Muscle of leg (tissue), 9 donors: ENCODE measurements around the gene ZNF292. TPM values are rescaled to one million over a fixed set of nuclear protein-coding genes. Genes with fewer than 3 reads are reported as not detected.

Experiments used
- polyA plus RNA-seq, 8 donors: library from polyadenylated mRNA; unstranded; fragments of 120-200 nt; gene quantifications; one replicate each; pipeline versions ENCODE4 v1.2.1 to v1.2.3, GENCODE V29; 2013; ENCODE audit warnings: inconsistent platforms in 1 of 8, low replicate concordance in 1 of 8; ENCODE audit not compliant: insufficient read length in 8 of 8, insufficient read depth in 1 of 8
- total RNA-seq: library from RNA; stranded (reverse); fragments of 120-200 nt; gene quantifications from one replicate; pipeline ENCODE4 v1.2.4, GENCODE V29; 2013

The ZNF292 gene
- total and polyA plus RNA-seq, 9 donors, result 14.0 to 32.9 (median 20.0) TPM

Other genes starting within 250 kb of the ZNF292 start
- not detected for gene HTR1E, start 218.0 kb upstream of the ZNF292 start, total RNA-seq
- not detected for gene HTR1E, start 218.0 kb upstream of the ZNF292 start, polyA plus RNA-seq
- gene CGA, start 60.5 kb upstream of the ZNF292 start, total RNA-seq, result 4.3 TPM
- gene CGA, start 60.5 kb upstream of the ZNF292 start, polyA plus RNA-seq, result 1 to 10 TPM in 4 of 8 donors, under 1 TPM in 4; 0.50 to 5.0 (median 0.98) TPM
- 10.4 TPM for gene SMIM8, start 167.0 kb downstream of the ZNF292 start, total RNA-seq
- 10 to 100 TPM in 5 of 8 donors, 1 to 10 TPM in 3; 9.1 to 14.1 (median 10.7) TPM for gene SMIM8, start 167.0 kb downstream of the ZNF292 start, polyA plus RNA-seq
- not detected for gene GJB7, start 173.7 kb downstream of the ZNF292 start, total RNA-seq
- gene GJB7, start 173.7 kb downstream of the ZNF292 start, polyA plus RNA-seq, result under 1 TPM in 3 of 8 donors, not detected in 5; 0.11 to 0.91 (median 0.17) TPM
- gene C6orf163, start 189.2 kb downstream of the ZNF292 start, total RNA-seq, result 3.8 TPM
- 1 to 10 TPM in 7 of 8 donors, under 1 TPM in 1; 0.83 to 3.6 (median 1.5) TPM for gene C6orf163, start 189.2 kb downstream of the ZNF292 start, polyA plus RNA-seq